ENCODE results near the gene CCDC142.
"Not testable (repeated sequence)": the region's sequence is repeated elsewhere in the genome, so short reads cannot be mapped to it uniquely, and the experiment has no call there.

CCDC142 gene

GRCh38 chr2:74471332-74472065 lies 11.3 kb downstream of the CCDC142 start:
- DNase-seq (ENCODE audit: low spot score): no peak

- DNase-seq (ENCODE audit: low spot score): not testable (repeated sequence)
Observed at GRCh38 chr2:74470742-74471141, 12.1 kb downstream of the CCDC142 start.

- DNase-seq (ENCODE audit: low spot score): no peak
Observed at GRCh38 chr2:74464406-74464805, 18.4 kb downstream of the CCDC142 start.

GRCh38 chr2:74462786-74463105 lies 20.1 kb downstream of the CCDC142 start:
- no peak for DNase-seq (ENCODE audit: low spot score)

- no peak for DNase-seq (ENCODE audit: low spot score)
Observed at GRCh38 chr2:74462054-74462785, 20.6 kb downstream of the CCDC142 start.

- DNase-seq (ENCODE audit: low spot score): no peak
Observed at GRCh38 chr2:74461187-74462053, 21.4 kb downstream of the CCDC142 start.

- DNase-seq (ENCODE audit: low spot score): not testable (repeated sequence)
Observed at GRCh38 chr2:74460187-74460586, 22.6 kb downstream of the CCDC142 start.

- not testable (repeated sequence) for DNase-seq (ENCODE audit: low spot score)
Observed at GRCh38 chr2:74459503-74460118, 23.2 kb downstream of the CCDC142 start.

GRCh38 chr2:74458938-74459363 lies 23.8 kb downstream of the CCDC142 start:
- no peak for DNase-seq (ENCODE audit: low spot score)

GRCh38 chr2:74458132-74458937 lies 24.5 kb downstream of the CCDC142 start, which contains the start of gene WBP1:
WBP1 (plus strand) TSS chr2:74458438; CDS start chr2:74458603, 165 bp downstream.
- peak; percentile 100 for DNase-seq (ENCODE audit: low spot score)

- DNase-seq (ENCODE audit: low spot score): peak; percentile 76
Observed at GRCh38 chr2:74457549-74458131, 25.2 kb downstream of the CCDC142 start.

- DNase-seq (ENCODE audit: low spot score): no peak
Observed at GRCh38 chr2:74457129-74457548, 25.7 kb downstream of the CCDC142 start.

GRCh38 chr2:74454654-74455511 lies 27.9 kb downstream of the CCDC142 start, which contains the start of gene INO80B:
INO80B (plus strand) TSS chr2:74455087; CDS start chr2:74455117, 30 bp downstream.
- DNase-seq (ENCODE audit: low spot score): peak; percentile 97

- DNase-seq (ENCODE audit: low spot score): no peak
Observed at GRCh38 chr2:74450570-74451190, 32.1 kb downstream of the CCDC142 start.

- no peak for DNase-seq (ENCODE audit: low spot score)
Observed at GRCh38 chr2:74448771-74449170, 34.0 kb downstream of the CCDC142 start.

GRCh38 chr2:74447230-74447999 lies 35.4 kb downstream of the CCDC142 start:
- no peak for DNase-seq (ENCODE audit: low spot score)

- DNase-seq (ENCODE audit: low spot score): no peak
Observed at GRCh38 chr2:74444498-74445318, 38.1 kb downstream of the CCDC142 start.
